Measurements from ENCODE around the gene C1S. TPM values are rescaled to one million over a fixed set of nuclear protein-coding genes. Genes with fewer than 3 reads are reported as not detected.

The C1S gene
- total RNA-seq, 4 donors from 2014 or later = 103 to 191 (median 117) TPM

GRCh38 chr12:7072035-7072434, 11.5 kb downstream of the C1S start:
- intact Hi-C loops (cut with DNase I; ENCODE audit: low total_unique reads) = no loop called here
- Histone ChIP-seq H3K9me3 (no peaks in the 10 kb centered on the region), H3K27ac (no peak overlapping the region), H3K36me3 (no peaks in the 10 kb centered on the region), H3K4me1 (peaks cover 0 to 6% (median 0%) of the 10 kb centered on the region in 4 donors), H3K27me3 (no peaks in the 10 kb centered on the region), H3K4me3 (no peak overlapping the region)
- 80 to 84% methylated on average over 4 to 6 of the region's 6 CpGs for WGBS, 2 donors (ENCODE audit: low coverage in 1 of 2)
- no peak for TF ChIP-seq POLR2A (IDR thresholded peaks at IDR 0.05)
- in situ Hi-C loops (cut with MboI; ENCODE audit: low pct_ligation_motif_present in 1 of 4, low pct_unique_long_range_greater_than_20kb in 1 of 4, low sequenced_read_pairs in 3 of 4) = no loop called here
- DNase-seq = no peak

DNA sequence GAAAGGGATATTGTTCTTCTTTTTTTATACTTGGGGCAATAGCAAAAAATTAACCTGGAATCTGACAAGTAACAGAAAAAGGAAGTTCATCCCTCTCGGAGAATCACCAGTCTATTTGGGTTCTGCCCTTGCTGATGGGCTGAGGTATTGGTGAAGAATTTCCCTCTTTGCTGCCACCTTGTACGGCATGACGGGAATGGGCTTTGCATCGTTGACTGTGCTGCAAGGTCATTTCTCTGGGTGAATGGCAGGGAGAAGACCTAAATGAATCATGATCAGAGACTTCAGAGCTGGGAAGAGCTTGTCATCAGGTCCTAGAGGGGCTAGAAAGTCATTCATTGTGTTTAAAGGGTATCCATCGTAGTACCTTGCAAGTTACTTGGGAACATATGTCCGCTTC, 12.0 kb downstream of the C1S start:
- intact Hi-C loops (cut with DNase I; ENCODE audit: low total_unique reads) (no loop called here), in situ Hi-C loops (cut with MboI; ENCODE audit: low pct_ligation_motif_present in 1 of 4, low pct_unique_long_range_greater_than_20kb in 1 of 4, low sequenced_read_pairs in 3 of 4) (no loop called here)
- Histone ChIP-seq H3K4me3 (no peak overlapping the region), H3K27me3 (no peaks in the 10 kb centered on the region), H3K36me3 (no peaks in the 10 kb centered on the region), H3K27ac (no peak overlapping the region), H3K4me1 (peaks cover 0 to 6% (median 0%) of the 10 kb centered on the region in 4 donors), H3K9me3 (no peaks in the 10 kb centered on the region)
- 79 to 90% methylated on average over 6 of the region's 6 CpGs for WGBS, 2 donors (ENCODE audit: low coverage in 1 of 2)
- TF ChIP-seq POLR2A (IDR thresholded peaks at IDR 0.05) (no peak), POLR2AphosphoS5 (IDR thresholded peaks at IDR 0.05) (no peak), EP300 (IDR thresholded peaks at IDR 0.05; ENCODE audit: low read depth) (no peak)
- TF ChIP-seq, protein P1, sequence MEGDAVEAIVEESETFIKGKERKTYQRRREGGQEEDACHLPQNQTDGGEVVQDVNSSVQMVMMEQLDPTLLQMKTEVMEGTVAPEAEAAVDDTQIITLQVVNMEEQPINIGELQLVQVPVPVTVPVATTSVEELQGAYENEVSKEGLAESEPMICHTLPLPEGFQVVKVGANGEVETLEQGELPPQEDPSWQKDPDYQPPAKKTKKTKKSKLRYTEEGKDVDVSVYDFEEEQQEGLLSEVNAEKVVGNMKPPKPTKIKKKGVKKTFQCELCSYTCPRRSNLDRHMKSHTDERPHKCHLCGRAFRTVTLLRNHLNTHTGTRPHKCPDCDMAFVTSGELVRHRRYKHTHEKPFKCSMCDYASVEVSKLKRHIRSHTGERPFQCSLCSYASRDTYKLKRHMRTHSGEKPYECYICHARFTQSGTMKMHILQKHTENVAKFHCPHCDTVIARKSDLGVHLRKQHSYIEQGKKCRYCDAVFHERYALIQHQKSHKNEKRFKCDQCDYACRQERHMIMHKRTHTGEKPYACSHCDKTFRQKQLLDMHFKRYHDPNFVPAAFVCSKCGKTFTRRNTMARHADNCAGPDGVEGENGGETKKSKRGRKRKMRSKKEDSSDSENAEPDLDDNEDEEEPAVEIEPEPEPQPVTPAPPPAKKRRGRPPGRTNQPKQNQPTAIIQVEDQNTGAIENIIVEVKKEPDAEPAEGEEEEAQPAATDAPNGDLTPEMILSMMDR (IDR thresholded peaks at IDR 0.05) = no peak
- no peak for DNase-seq

DNA sequence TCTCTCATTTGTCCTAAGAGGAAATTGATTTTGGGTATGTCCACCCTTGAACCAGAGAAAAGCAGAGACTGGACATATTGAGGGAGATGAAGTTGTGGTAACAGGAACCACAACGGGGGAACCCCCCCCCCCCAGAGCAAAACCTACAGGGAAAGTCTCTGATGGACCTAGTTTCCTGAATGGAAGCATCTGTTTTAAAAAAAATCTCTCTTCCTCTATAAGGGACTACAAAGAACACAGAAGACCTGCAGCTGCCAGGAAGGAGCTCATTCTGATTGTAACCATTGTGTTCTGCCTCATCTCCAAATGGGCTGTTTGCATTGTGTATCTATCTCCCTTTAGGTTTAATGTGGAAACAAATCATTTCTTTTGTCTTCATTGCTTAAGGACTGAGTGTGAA, 13.4 kb downstream of the C1S start:
- in situ Hi-C loops (cut with MboI; ENCODE audit: low pct_ligation_motif_present in 1 of 4, low pct_unique_long_range_greater_than_20kb in 1 of 4, low sequenced_read_pairs in 3 of 4) (no loop called here), intact Hi-C loops (cut with DNase I; ENCODE audit: low total_unique reads) (no loop called here)
- no peak for DNase-seq
- H3K4me3 ChIP-seq = no peak overlapping the region
- TF ChIP-seq, protein P1 (IDR thresholded peaks at IDR 0.05) = no peak
- TF ChIP-seq POLR2A (IDR thresholded peaks at IDR 0.05) = no peak
- TF ChIP-seq EP300 (IDR thresholded peaks at IDR 0.05; ENCODE audit: low read depth) = no peak
- no peaks in the 10 kb centered on the region for H3K9me3 ChIP-seq
- no peaks in the 10 kb centered on the region for H3K4me1 ChIP-seq
- 34 to 38% methylated on average over 1 of the region's 1 CpG for WGBS, 2 donors (ENCODE audit: low coverage in 1 of 2)
- no peak overlapping the region for H3K27ac ChIP-seq
- H3K36me3 ChIP-seq = no peaks in the 10 kb centered on the region
- H3K27me3 ChIP-seq = no peaks in the 10 kb centered on the region

GRCh38 chr12:7075518-7075917, 15.0 kb downstream of the C1S start:
- 61 to 83% methylated on average over 2 to 3 of the region's 3 CpGs for WGBS, 2 donors (ENCODE audit: low coverage in 1 of 2)
- no peaks in the 10 kb centered on the region for H3K36me3 ChIP-seq
- H3K27me3 ChIP-seq = no peaks in the 10 kb centered on the region
- no peak overlapping the region for H3K4me3 ChIP-seq
- DNase-seq = no peak
- no peaks in the 10 kb centered on the region for H3K9me3 ChIP-seq
- TF ChIP-seq POLR2A (IDR thresholded peaks at IDR 0.05) = no peak
- TF ChIP-seq EP300 (IDR thresholded peaks at IDR 0.05; ENCODE audit: low read depth) = no peak
- no peak for TF ChIP-seq POLR2AphosphoS5 (IDR thresholded peaks at IDR 0.05)
- TF ChIP-seq, protein P1 (IDR thresholded peaks at IDR 0.05) = no peak
- in situ Hi-C loops (cut with MboI; ENCODE audit: low pct_ligation_motif_present in 1 of 4, low pct_unique_long_range_greater_than_20kb in 1 of 4, low sequenced_read_pairs in 3 of 4) (no loop called here), intact Hi-C loops (cut with DNase I; ENCODE audit: low total_unique reads) (no loop called here)
- no peak overlapping the region for H3K27ac ChIP-seq
- peaks cover 0 to 11% (median 3%) of the 10 kb centered on the region in 4 donors for H3K4me1 ChIP-seq

GRCh38 chr12:7075939-7076338, 15.4 kb downstream of the C1S start:
- Histone ChIP-seq H3K4me3 (no peak overlapping the region), H3K27me3 (no peaks in the 10 kb centered on the region), H3K36me3 (no peaks in the 10 kb centered on the region), H3K27ac (no peak overlapping the region), H3K4me1 (peaks cover 0 to 11% (median 5%) of the 10 kb centered on the region in 4 donors), H3K9me3 (no peaks in the 10 kb centered on the region)
- intact Hi-C loops (cut with DNase I; ENCODE audit: low total_unique reads) = no loop called here
- in situ Hi-C loops (cut with MboI; ENCODE audit: low pct_ligation_motif_present in 1 of 4, low pct_unique_long_range_greater_than_20kb in 1 of 4, low sequenced_read_pairs in 3 of 4) = no loop called here
- no peak for DNase-seq
- TF ChIP-seq POLR2A (IDR thresholded peaks at IDR 0.05) (no peak), EP300 (IDR thresholded peaks at IDR 0.05; ENCODE audit: low read depth) (no peak)
- TF ChIP-seq, protein P1 (IDR thresholded peaks at IDR 0.05) = no peak
- 75 to 100% methylated on average over 1 to 3 of the region's 3 CpGs for WGBS, 2 donors (ENCODE audit: low coverage in 1 of 2)
